GM12878 (cell line): ENCODE results near the gene IFIT2. TPM values are rescaled to one million over a fixed set of nuclear protein-coding genes. Genes with fewer than 3 reads are reported as not detected.

Experiments used
- ATAC-seq: fragments of 200-7000 bp; cut with Tn5 transposase; 3 replicates; pipeline ENCODE4 v1.9.1; 2020; ENCODE audit warnings: mild to moderate bottlenecking, moderate library complexity
- BruUV-seq: library from RNA; stranded (reverse); fragments of 400-500 nt; replicated peaks from 2 replicates; lab custom pipeline; 2021; lab: Mats Ljungman, UMichigan
- CTCF ChIA-PET: fragments of 300-600 bp; sonication (Branson Sonifier 250); formaldehyde crosslinking; extraction: SDS; loops from one replicate; lab custom pipeline; 2021; ENCODE audit warnings: inconsistent platforms; lab: Yijun Ruan, JAX
- POLR2A ChIA-PET: fragments of 350-600 bp; formaldehyde crosslinking; extraction: SDS; loops from one replicate; lab custom pipeline; 2021; ENCODE audit warnings: inconsistent platforms; lab: Charles Lee
- RAD21 ChIA-PET: fragments of 300-600 bp; sonication (Branson Sonifier 250); formaldehyde crosslinking; loops from one replicate; lab custom pipeline; 2023; ENCODE audit warnings: antibody characterized with exemption; ENCODE audit not compliant: unreplicated experiment; lab: Charles Lee
- SMC1A ChIA-PET: fragments of 300-600 bp; sonication (Branson Sonifier 250); formaldehyde crosslinking; loops from one replicate; lab custom pipeline; 2023; ENCODE audit not compliant: unreplicated experiment, uncharacterized antibody; lab: Charles Lee
- DNase-seq: peaks from one replicate; pipeline ENCODE4 v3.0.0-alpha.2; 2011; ENCODE audit warnings: low read depth, low spot score
- FAIRE-seq: peaks from 3 replicates; lab custom pipeline; 2011; peaks lifted over from hg19 to GRCh38; lab: Jason Lieb, UNC
- H2AFZ ChIP-seq: 2 replicates; pipeline ENCODE4 v1.6.0; 2011; ENCODE audit warnings: low read depth, low read length, control low read depth; ENCODE audit not compliant: control insufficient read depth
- H3K27ac ChIP-seq: 2 replicates; pipeline ENCODE4 v1.5.1; 2011; ENCODE audit warnings: control low read depth; ENCODE audit not compliant: control insufficient read depth, insufficient read depth
- H3K27me3 ChIP-seq, 2 experiments: replicated peaks in 1 of 2; 2 replicates each; pipeline versions ENCODE4 v1.6.0 to v1.6.1; 2011; ENCODE audit warnings: low read length in 1 of 2; ENCODE audit not compliant: control insufficient read depth in 2 of 2, insufficient read depth in 2 of 2
- H3K36me3 ChIP-seq, 2 experiments: 2 replicates each; pipeline ENCODE4 v1.5.1; 2011; ENCODE audit warnings: low read length in 1 of 2; ENCODE audit not compliant: control insufficient read depth in 2 of 2, insufficient read depth in 2 of 2
- H3K4me1 ChIP-seq: 2 replicates; pipeline ENCODE4 v1.6.1; 2011; ENCODE audit warnings: mild to moderate bottlenecking, low read length, moderate library complexity, mixed read lengths; ENCODE audit not compliant: control insufficient read depth, insufficient read depth
- H3K4me2 ChIP-seq: 2 replicates; pipeline ENCODE4 v1.6.0; 2011; ENCODE audit warnings: control low read depth; ENCODE audit not compliant: control insufficient read depth, insufficient read depth
- H3K4me3 ChIP-seq: fragments of 200-600 bp; sonication (generic); 2 replicates; pipeline ENCODE4 v1.5.1; 2016
- H3K79me2 ChIP-seq: 2 replicates; pipeline ENCODE4 v1.6.0; 2011; ENCODE audit warnings: low read length; ENCODE audit not compliant: control insufficient read depth, insufficient read depth
- H3K9ac ChIP-seq: 2 replicates; pipeline ENCODE4 v1.8.0; 2011; ENCODE audit warnings: low read length, control low read depth, mixed read lengths; ENCODE audit not compliant: control insufficient read depth, insufficient read depth
- H3K9me3 ChIP-seq: replicated peaks from 3 replicates; pipeline ENCODE4 v1.5.1; 2011; ENCODE audit warnings: mild to moderate bottlenecking, low read length; ENCODE audit not compliant: control insufficient read depth, insufficient read depth
- H4K20me1 ChIP-seq: 2 replicates; pipeline ENCODE4 v1.6.0; 2011; ENCODE audit not compliant: control insufficient read depth, insufficient read depth
- BCL11A ChIP-seq: IDR thresholded peaks from 2 replicates; pipeline ENCODE4 v1.6.1; 2011; ENCODE audit warnings: low read depth, low read length
- BHLHE40 ChIP-seq, 2 experiments: fragments of 450-650 bp in 1 of 2; IDR thresholded peaks; 2 replicates each; pipeline ENCODE4 v1.6.1; 2011 to 2017; ENCODE audit warnings: low read depth in 2 of 2, borderline replicate concordance in 1 of 2, improper control_type of control experiment in 1 of 2, low read length in 1 of 2, mild to moderate bottlenecking in 1 of 2
- CBFB ChIP-seq: IDR thresholded peaks from 2 replicates; pipeline ENCODE4 v1.6.1; 2016; ENCODE audit warnings: antibody characterized with exemption, low read depth
- EP300 ChIP-seq, 2 experiments: fragments of 150-350 bp in 1 of 2; IDR thresholded peaks; 2 replicates each; pipeline ENCODE4 v1.6.1; 2011 to 2012; ENCODE audit warnings: low read depth in 2 of 2, low read length in 2 of 2, borderline replicate concordance in 1 of 2, improper control_type of control experiment in 1 of 2, inconsistent platforms in 1 of 2; ENCODE audit not compliant: control insufficient read depth in 1 of 2
- ESRRA ChIP-seq: IDR thresholded peaks from 2 replicates; pipeline ENCODE4 v1.6.1; 2012; ENCODE audit warnings: mild to moderate bottlenecking, low read length, improper control_type of control experiment
- MEF2B ChIP-seq: fragments of 450-650 bp; IDR thresholded peaks from 2 replicates; pipeline ENCODE4 v1.6.1; 2018; ENCODE audit warnings: mild to moderate bottlenecking, moderate library complexity; ENCODE audit not compliant: partially characterized antibody, poor library complexity, severe bottlenecking
- NR2C2 ChIP-seq: IDR thresholded peaks from 2 replicates; pipeline ENCODE4 v1.6.1; 2011; ENCODE audit warnings: borderline replicate concordance, low read depth; ENCODE audit not compliant: control insufficient read depth, insufficient read length
- POLR2A ChIP-seq: IDR thresholded peaks from 2 replicates; pipeline ENCODE4 v1.6.1; 2011; ENCODE audit warnings: low read depth, mild to moderate bottlenecking, low read length
- RB1 ChIP-seq: fragments of 450-650 bp; formaldehyde crosslinking; IDR thresholded peaks from 2 replicates; pipeline ENCODE4 v1.6.1; 2017; ENCODE audit warnings: mild to moderate bottlenecking, borderline replicate concordance
- RUNX3 ChIP-seq: IDR thresholded peaks from 2 replicates; pipeline ENCODE4 v1.6.1; 2012; ENCODE audit warnings: low read length, inconsistent platforms
- TARDBP ChIP-seq: IDR thresholded peaks from 2 replicates; pipeline ENCODE4 v1.6.1; 2016; ENCODE audit warnings: borderline replicate concordance
- TCF7 ChIP-seq: IDR thresholded peaks from 2 replicates; pipeline ENCODE4 v1.6.1; 2014; ENCODE audit warnings: antibody characterized with exemption, borderline replicate concordance
- ZNF207 ChIP-seq: fragments of 450-650 bp; IDR thresholded peaks from 2 replicates; pipeline ENCODE4 v1.6.1; 2014; ENCODE audit warnings: antibody characterized with exemption, mild to moderate bottlenecking, borderline replicate concordance
- ZNF622 ChIP-seq: fragments of 450-650 bp; IDR thresholded peaks from 2 replicates; pipeline ENCODE4 v1.6.1; 2017; ENCODE audit warnings: mild to moderate bottlenecking, inconsistent platforms
- ZZZ3 ChIP-seq: IDR thresholded peaks from 2 replicates; pipeline ENCODE4 v1.6.1; 2011; ENCODE audit warnings: low read depth; ENCODE audit not compliant: control insufficient read depth, insufficient read length
- WGBS: methylation state at CpG from one replicate; pipeline ENCODE4 v1.1.6; 2016; ENCODE audit warnings: low lambda C conversion rate; ENCODE audit not compliant: insufficient replicate concordance, insufficient coverage; ENCODE audit errors: missing lambda C conversion rate; 5-methylcytosine and 5-hydroxymethylcytosine counted together
- in situ Hi-C: fragments of 300-500 bp; cut with MboI; formaldehyde crosslinking; loops from 9 replicates; pipeline ENCODE4 v1.14.3; 2018; ENCODE audit warnings: mixed read lengths
- intact Hi-C: fragments of 100-400 bp; cut with micrococcal nuclease; formaldehyde crosslinking; loops from one replicate; pipeline ENCODE4 v1.14.2; 2022; ENCODE audit not compliant: unreplicated experiment
- polyA plus RNA-seq, 11 experiments: library from polyadenylated mRNA; depleted of rRNA in 4 of 11; unstranded in 6 of 11; stranded (reverse) in 5 of 11; fragments of >200 nt; fragmentation: Nextera tagmentation in 4 of 11; fragmentation: Illumina TruSeq in 1 of 11; extraction: Ambion mirVana in 4 of 11; extraction: Trizol in 1 of 11; gene quantifications; 1 replicate in 1 of 11; 2 replicates in 10 of 11; pipeline versions ENCODE4 v1.2.1 to v1.2.3, GENCODE V29; 2011 to 2016; ENCODE audit warnings: inconsistent platforms in 2 of 11, missing spikeins in 2 of 11, low read depth in 1 of 11
- total RNA-seq, 4 experiments: library from RNA; depleted of rRNA in 3 of 4; stranded (reverse); fragments of >200 nt in 3 of 4; fragmentation: Illumina TruSeq in 1 of 4; extraction: Trizol in 1 of 4; gene quantifications; 2 replicates each; pipeline versions ENCODE4 v1.2.1 to v1.2.3, GENCODE V29; 2013 to 2021
- TF ChIP-seq, protein P1 (sequence below): fragments of 450-650 bp; IDR thresholded peaks from 2 replicates; pipeline ENCODE4 v1.6.1; 2016; ENCODE audit warnings: mild to moderate bottlenecking

IFIT2 gene
- total and polyA plus RNA-seq, 10 of the 15 experiments (the other 5 are each of a cell fraction or from before 2014, with no cell fraction given), result 5.2 to 14.8 (median 9.7) TPM

DNA sequence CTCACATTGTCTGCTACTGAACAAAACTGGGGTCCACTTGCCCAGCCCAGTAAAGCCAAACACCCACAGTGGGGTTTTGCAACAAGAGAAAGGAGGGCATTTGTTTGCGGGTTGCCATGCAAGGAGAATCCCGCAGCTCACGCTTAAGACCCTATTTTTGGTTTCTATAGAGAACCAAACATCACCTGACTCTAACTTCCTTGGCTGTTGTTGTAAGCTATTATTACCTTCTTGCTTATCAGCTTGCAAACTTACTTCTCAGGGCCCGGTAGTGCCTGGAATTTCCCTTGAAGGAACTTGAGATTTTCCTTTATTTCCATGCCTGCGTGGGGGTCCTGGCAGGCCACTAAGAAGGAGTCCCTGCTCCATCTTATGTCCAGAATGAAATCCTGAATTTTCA, 46.6 kb downstream of the IFIT2 start:
- peak in 1 of 2 experiments; percentile 72; a peak in 1 of 4 replicates for TF ChIP-seq EP300 (IDR thresholded peaks at IDR 0.05; ENCODE audit: borderline replicate concordance in 1 of 2, control insufficient read depth in 1 of 2, low read depth in 2 of 2, low read length in 2 of 2)
- TF ChIP-seq BCL11A, result no peak
- TF ChIP-seq RUNX3, result peak; percentile 51
- TF ChIP-seq ZNF207, result no peak
- no peak for TF ChIP-seq ZNF622
- no peak for TF ChIP-seq POLR2A
- no peak for TF ChIP-seq NR2C2
- TF ChIP-seq, protein P1, sequence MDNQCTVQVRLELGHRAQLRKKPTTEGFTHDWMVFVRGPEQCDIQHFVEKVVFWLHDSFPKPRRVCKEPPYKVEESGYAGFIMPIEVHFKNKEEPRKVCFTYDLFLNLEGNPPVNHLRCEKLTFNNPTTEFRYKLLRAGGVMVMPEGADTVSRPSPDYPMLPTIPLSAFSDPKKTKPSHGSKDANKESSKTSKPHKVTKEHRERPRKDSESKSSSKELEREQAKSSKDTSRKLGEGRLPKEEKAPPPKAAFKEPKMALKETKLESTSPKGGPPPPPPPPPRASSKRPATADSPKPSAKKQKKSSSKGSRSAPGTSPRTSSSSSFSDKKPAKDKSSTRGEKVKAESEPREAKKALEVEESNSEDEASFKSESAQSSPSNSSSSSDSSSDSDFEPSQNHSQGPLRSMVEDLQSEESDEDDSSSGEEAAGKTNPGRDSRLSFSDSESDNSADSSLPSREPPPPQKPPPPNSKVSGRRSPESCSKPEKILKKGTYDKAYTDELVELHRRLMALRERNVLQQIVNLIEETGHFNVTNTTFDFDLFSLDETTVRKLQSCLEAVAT, result no peak
- TF ChIP-seq TARDBP, result no peak
- TF ChIP-seq RB1, result no peak
- no peak for TF ChIP-seq CBFB
- TF ChIP-seq BHLHE40 (IDR thresholded peaks at IDR 0.05; ENCODE audit: borderline replicate concordance in 1 of 2, low read depth in 2 of 2, low read length in 1 of 2), result peak; percentile 36 to 60; a peak in 2 of 4 replicates
- TF ChIP-seq ESRRA, result no peak
- peak; percentile 5 for TF ChIP-seq MEF2B
- no peak for TF ChIP-seq TCF7
- TF ChIP-seq ZZZ3, result no peak

More for the DNA sequence above, 46.6 kb downstream of the IFIT2 start:
- no peak for ATAC-seq
- H3K4me2 ChIP-seq, result peak overlapping the region; percentile 46
- WGBS, result 34% methylated on average over 5 of the region's 5 CpGs
- SMC1A ChIA-PET, result interaction anchor here (0.7 to 8.3 kb wide), 6 partner anchors 10 to 54 kb away, joined by 3 to 97 read pairs (median 5); no protein-coding TSS in a partner anchor
- no peak for FAIRE-seq
- BruUV-seq, result no TSS peak
- no peak overlapping the region for H3K9ac ChIP-seq
- POLR2A ChIA-PET, result no interaction called here
- RAD21 ChIA-PET, result interaction anchor here (4.1 kb wide), 1 partner anchor 20 kb away, joined by 23 read pairs; no protein-coding TSS in a partner anchor
- no peaks in the 10 kb centered on the region for H3K36me3 ChIP-seq
- H2AFZ ChIP-seq, result peak overlapping the region; percentile 43
- no peaks in the 10 kb centered on the region for H3K27me3 ChIP-seq
- H3K4me3 ChIP-seq, result no peak overlapping the region
- H3K27ac ChIP-seq, result peak overlapping the region; percentile 62; the same call in 1 of the 2 replicates
- CTCF ChIA-PET, result interaction anchor here (4.5 kb wide), 1 partner anchor 20 kb away, joined by 39 read pairs; no protein-coding TSS in a partner anchor
- no peak for DNase-seq
- no peaks in the 10 kb centered on the region for H3K79me2 ChIP-seq
- H3K9me3 ChIP-seq, result no peaks in the 10 kb centered on the region
- intact Hi-C loops (no loop called here), in situ Hi-C loops (no loop called here)
- peaks cover 45% of the 10 kb centered on the region for H3K4me1 ChIP-seq
- no peaks in the 10 kb centered on the region for H4K20me1 ChIP-seq
